K562 (cell line): ENCODE results near the gene TMEM163. TPM values are rescaled to one million over a fixed set of nuclear protein-coding genes. Genes with fewer than 3 reads are reported as not detected.

ENCODE experiments used
- ARID2 ChIP-seq: fragments of 450-650 bp; IDR thresholded peaks from 2 replicates; pipeline ENCODE4 v1.6.1; 2017; ENCODE audit warnings: antibody characterized with exemption, mild to moderate bottlenecking
- CLOCK ChIP-seq: fragments of 250-450 bp; sonication (Bioruptor Pico); IDR thresholded peaks from 2 replicates; pipeline ENCODE4 v1.4.0; 2020; ENCODE audit warnings: mild to moderate bottlenecking, moderate library complexity, borderline replicate concordance
- E2F3 ChIP-seq: fragments of 250-450 bp; sonication (Bioruptor Pico); IDR thresholded peaks from 2 replicates; pipeline ENCODE4 v1.4.0; 2020; ENCODE audit warnings: mild to moderate bottlenecking
- ERF ChIP-seq: fragments of 450-650 bp; formaldehyde crosslinking; IDR thresholded peaks from 2 replicates; pipeline ENCODE4 v1.4.0; 2020; ENCODE audit warnings: mild to moderate bottlenecking, mixed read lengths
- FOXJ3 ChIP-seq: sonication (generic); formaldehyde crosslinking; IDR thresholded peaks from 2 replicates; pipeline ENCODE4 v1.4.0; 2020; ENCODE audit warnings: mild to moderate bottlenecking, missing genetic modification reagents
- LARP7 ChIP-seq: fragments of 450-650 bp; IDR thresholded peaks from 2 replicates; pipeline ENCODE4 v1.6.1; 2016
- LCOR ChIP-seq: sonication (generic); formaldehyde crosslinking; IDR thresholded peaks from 2 replicates; pipeline ENCODE4 v1.8.0; 2022; ENCODE audit warnings: mild to moderate bottlenecking, missing genetic modification reagents
- MEF2D ChIP-seq: conservative IDR thresholded peaks from 2 replicates; pipeline ENCODE4 v1.6.1; 2016; ENCODE audit warnings: low read depth, missing genetic modification characterization, missing compliant biosample characterization
- NR4A1 ChIP-seq, 2 experiments: fragments of 250-450 bp in 1 of 2; fragments of 450-650 bp in 1 of 2; sonication (Bioruptor Pico) in 1 of 2; IDR thresholded peaks; 2 replicates each; pipeline versions ENCODE4 v1.4.0 to v1.6.1; 2016 to 2020; ENCODE audit warnings: mild to moderate bottlenecking in 2 of 2, missing compliant biosample characterization in 1 of 2, missing genetic modification characterization in 1 of 2, moderate library complexity in 1 of 2
- TFE3 ChIP-seq: fragments of 450-650 bp; formaldehyde crosslinking; IDR thresholded peaks from 2 replicates; pipeline ENCODE4 v1.4.0; 2020; ENCODE audit warnings: mild to moderate bottlenecking, mixed read lengths
- YY1 ChIP-seq, 3 experiments: IDR thresholded peaks; 2 replicates each; pipeline ENCODE4 v1.6.1; 2011; ENCODE audit warnings: low read length in 2 of 3, mild to moderate bottlenecking in 2 of 3, moderate library complexity in 2 of 3, borderline replicate concordance in 1 of 3, control low read depth in 1 of 3, low read depth in 1 of 3; ENCODE audit not compliant: insufficient read depth in 3 of 3, insufficient replicate concordance in 2 of 3, control insufficient read depth in 1 of 3, insufficient read length in 1 of 3; ENCODE audit errors: extremely low read depth in 1 of 3
- ZZZ3 ChIP-seq: fragments of 450-650 bp; IDR thresholded peaks from 2 replicates; pipeline ENCODE4 v1.6.1; 2016; ENCODE audit warnings: antibody characterized with exemption, mild to moderate bottlenecking, moderate library complexity
- polyA plus RNA-seq, 8 experiments: library from polyadenylated mRNA; depleted of rRNA in 4 of 8; stranded (reverse) in 5 of 8; unstranded in 3 of 8; fragments of >200 nt; fragmentation: Nextera tagmentation in 2 of 8; fragmentation: Illumina TruSeq in 1 of 8; extraction: Ambion mirVana in 2 of 8; extraction: Trizol in 1 of 8; gene quantifications; 2 replicates each; pipeline versions ENCODE4 v1.2.1 to v1.2.3, GENCODE V29; 2011 to 2014; ENCODE audit warnings: inconsistent platforms in 1 of 8, missing spikeins in 1 of 8
- total RNA-seq, 7 experiments: library from RNA; depleted of rRNA in 6 of 7; stranded (reverse); fragments of >200 nt in 6 of 7; fragmentation: Illumina TruSeq in 2 of 7; extraction: Trizol in 2 of 7; gene quantifications; 2 replicates each; pipeline versions ENCODE4 v1.2.1 to v1.2.3, GENCODE V29; 2011 to 2021; ENCODE audit warnings: low replicate concordance in 1 of 7
- TF ChIP-seq, protein P1 (sequence below), 2 experiments: IDR thresholded peaks; 2 replicates each; pipeline ENCODE4 v1.6.1; 2011; ENCODE audit warnings: borderline replicate concordance in 1 of 2, control low read depth in 1 of 2, low read depth in 1 of 2, low read length in 1 of 2, mild to moderate bottlenecking in 1 of 2, mixed read lengths in 1 of 2, moderate library complexity in 1 of 2; ENCODE audit not compliant: insufficient read depth in 1 of 2, insufficient read length in 1 of 2, poor library complexity in 1 of 2, severe bottlenecking in 1 of 2; ENCODE audit errors: extremely low read depth in 1 of 2
- TF ChIP-seq, protein P2 (sequence below): sonication (generic); formaldehyde crosslinking; IDR thresholded peaks from 2 replicates; pipeline ENCODE4 v1.8.0; 2022; ENCODE audit warnings: mild to moderate bottlenecking, missing genetic modification reagents, borderline replicate concordance
- TF ChIP-seq, protein P3 (sequence below): fragments of 250-450 bp; sonication (Bioruptor Pico); IDR thresholded peaks from 2 replicates; pipeline ENCODE4 v1.5.0; 2021; ENCODE audit warnings: mild to moderate bottlenecking, borderline replicate concordance

TMEM163 gene
- total and polyA plus RNA-seq, 9 of the 15 experiments (the other 6 are each of a cell fraction or from before 2014, with no cell fraction given), result 0.04 to 0.68 (median 0.16) TPM; not detected in 3

- TF ChIP-seq NR4A1 (CRISPR knock-in tag; IDR thresholded peaks at IDR 0.05) (no peak), NR4A1 (tag; IDR thresholded peaks at IDR 0.05) (peak; percentile 66; the same call in 1 of the 2 replicates), ARID2 (no peak), MEF2D (tag) (no peak), LARP7 (no peak), E2F3 (CRISPR knock-in tag) (no peak), FOXJ3 (CRISPR knock-in tag) (no peak), ZZZ3 (no peak), YY1 (IDR thresholded peaks at IDR 0.05; ENCODE audit: borderline replicate concordance in 1 of 3, control insufficient read depth in 1 of 3, extremely low read depth in 1 of 3, insufficient read depth in 3 of 3, insufficient read length in 1 of 3, insufficient replicate concordance in 2 of 3, low read depth in 1 of 3, low read length in 2 of 3) (no peak), TFE3 (CRISPR knock-in tag) (peak; percentile 83), LCOR (CRISPR knock-in tag) (peak; percentile 91), ERF (CRISPR knock-in tag) (no peak), CLOCK (CRISPR knock-in tag) (no peak)
- TF ChIP-seq, protein P1, sequence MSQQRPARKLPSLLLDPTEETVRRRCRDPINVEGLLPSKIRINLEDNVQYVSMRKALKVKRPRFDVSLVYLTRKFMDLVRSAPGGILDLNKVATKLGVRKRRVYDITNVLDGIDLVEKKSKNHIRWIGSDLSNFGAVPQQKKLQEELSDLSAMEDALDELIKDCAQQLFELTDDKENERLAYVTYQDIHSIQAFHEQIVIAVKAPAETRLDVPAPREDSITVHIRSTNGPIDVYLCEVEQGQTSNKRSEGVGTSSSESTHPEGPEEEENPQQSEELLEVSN (IDR thresholded peaks at IDR 0.05; ENCODE audit: borderline replicate concordance in 1 of 2, extremely low read depth in 1 of 2, insufficient read depth in 1 of 2, insufficient read length in 1 of 2, low read depth in 1 of 2, low read length in 1 of 2, poor library complexity in 1 of 2, severe bottlenecking in 1 of 2), result peak in 1 of 2 experiments; percentile 77
- TF ChIP-seq, protein P2, sequence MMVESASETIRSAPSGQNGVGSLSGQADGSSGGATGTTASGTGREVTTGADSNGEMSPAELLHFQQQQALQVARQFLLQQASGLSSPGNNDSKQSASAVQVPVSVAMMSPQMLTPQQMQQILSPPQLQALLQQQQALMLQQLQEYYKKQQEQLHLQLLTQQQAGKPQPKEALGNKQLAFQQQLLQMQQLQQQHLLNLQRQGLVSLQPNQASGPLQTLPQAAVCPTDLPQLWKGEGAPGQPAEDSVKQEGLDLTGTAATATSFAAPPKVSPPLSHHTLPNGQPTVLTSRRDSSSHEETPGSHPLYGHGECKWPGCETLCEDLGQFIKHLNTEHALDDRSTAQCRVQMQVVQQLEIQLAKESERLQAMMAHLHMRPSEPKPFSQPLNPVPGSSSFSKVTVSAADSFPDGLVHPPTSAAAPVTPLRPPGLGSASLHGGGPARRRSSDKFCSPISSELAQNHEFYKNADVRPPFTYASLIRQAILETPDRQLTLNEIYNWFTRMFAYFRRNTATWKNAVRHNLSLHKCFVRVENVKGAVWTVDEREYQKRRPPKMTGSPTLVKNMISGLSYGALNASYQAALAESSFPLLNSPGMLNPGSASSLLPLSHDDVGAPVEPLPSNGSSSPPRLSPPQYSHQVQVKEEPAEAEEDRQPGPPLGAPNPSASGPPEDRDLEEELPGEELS (CRISPR knock-in tag), result 0 out of 2 replicates have a peak, but pooled peaks have one; percentile 25
- TF ChIP-seq, protein P3, sequence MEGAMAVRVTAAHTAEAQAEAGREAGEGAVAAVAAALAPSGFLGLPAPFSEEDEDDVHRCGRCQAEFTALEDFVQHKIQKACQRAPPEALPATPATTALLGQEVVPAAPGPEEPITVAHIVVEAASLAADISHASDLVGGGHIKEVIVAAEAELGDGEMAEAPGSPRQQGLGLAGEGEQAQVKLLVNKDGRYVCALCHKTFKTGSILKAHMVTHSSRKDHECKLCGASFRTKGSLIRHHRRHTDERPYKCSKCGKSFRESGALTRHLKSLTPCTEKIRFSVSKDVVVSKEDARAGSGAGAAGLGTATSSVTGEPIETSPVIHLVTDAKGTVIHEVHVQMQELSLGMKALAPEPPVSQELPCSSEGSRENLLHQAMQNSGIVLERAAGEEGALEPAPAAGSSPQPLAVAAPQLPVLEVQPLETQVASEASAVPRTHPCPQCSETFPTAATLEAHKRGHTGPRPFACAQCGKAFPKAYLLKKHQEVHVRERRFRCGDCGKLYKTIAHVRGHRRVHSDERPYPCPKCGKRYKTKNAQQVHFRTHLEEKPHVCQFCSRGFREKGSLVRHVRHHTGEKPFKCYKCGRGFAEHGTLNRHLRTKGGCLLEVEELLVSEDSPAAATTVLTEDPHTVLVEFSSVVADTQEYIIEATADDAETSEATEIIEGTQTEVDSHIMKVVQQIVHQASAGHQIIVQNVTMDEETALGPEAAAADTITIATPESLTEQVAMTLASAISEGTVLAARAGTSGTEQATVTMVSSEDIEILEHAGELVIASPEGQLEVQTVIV (CRISPR knock-in tag), result no peak
Measured at GRCh38 chr2:134706587-134707329, 12.0 kb downstream of the TMEM163 start (continued).
